BLaER1 (cell line): Measurements from ENCODE around the gene TWNK.
A peak's percentile ranks its signal among the peaks of the same experiment; 100 is the strongest.

ENCODE experiments used
- H3K27ac ChIP-seq: shearing (Covaris generic); formaldehyde crosslinking; 2 replicates; pipeline ENCODE4 v1.8.1; 2022
- H3K27me3 ChIP-seq: shearing (Covaris generic); formaldehyde crosslinking; 2 replicates; pipeline ENCODE4 v1.8.1; 2022
- H3K36me3 ChIP-seq: shearing (Covaris generic); formaldehyde crosslinking; 2 replicates; pipeline ENCODE4 v1.8.1; 2022
- H3K4me1 ChIP-seq: shearing (Covaris generic); formaldehyde crosslinking; 2 replicates; pipeline ENCODE4 v1.8.1; 2022
- H3K4me2 ChIP-seq: shearing (Covaris generic); formaldehyde crosslinking; 2 replicates; pipeline ENCODE4 v1.8.1; 2022
- H3K4me3 ChIP-seq: shearing (Covaris generic); formaldehyde crosslinking; 2 replicates; pipeline ENCODE4 v1.8.1; 2022
- H3K9ac ChIP-seq: shearing (Covaris generic); formaldehyde crosslinking; 2 replicates; pipeline ENCODE4 v1.8.1; 2022
- H3K9me3 ChIP-seq: shearing (Covaris generic); formaldehyde crosslinking; 2 replicates; pipeline ENCODE4 v1.8.1; 2022
- H4K20me1 ChIP-seq: shearing (Covaris generic); formaldehyde crosslinking; 2 replicates; pipeline ENCODE4 v1.8.1; 2022
- Cebpa-rat ChIP-seq: shearing (Covaris generic); IDR thresholded peaks from 2 replicates; pipeline ENCODE4 v1.8.1; 2022

Gene TWNK

GRCh38 chr10:100995181-100995580, 7.8 kb downstream of the TWNK start:
- peaks cover 27% of the 10 kb centered on the region for H3K4me1 ChIP-seq
- no peak overlapping the region for H3K4me2 ChIP-seq
- peak overlapping the region; percentile 10; the same call in 1 of the 2 replicates for H3K9ac ChIP-seq
- no peaks in the 10 kb centered on the region for H3K27me3 ChIP-seq
- peaks cover 34% of the 10 kb centered on the region for H4K20me1 ChIP-seq
- no peak overlapping the region for H3K27ac ChIP-seq
- H3K9me3 ChIP-seq = no peaks in the 10 kb centered on the region
- no peak overlapping the region for H3K4me3 ChIP-seq
- no peak for TF ChIP-seq Cebpa-rat
- peaks cover 53% of the 10 kb centered on the region for H3K36me3 ChIP-seq

- Histone ChIP-seq H3K27me3 (no peaks in the 10 kb centered on the region), H4K20me1 (peaks cover 25% of the 10 kb centered on the region), H3K36me3 (peaks cover 37% of the 10 kb centered on the region), H3K4me3 (peak overlapping the region; percentile 92), H3K9me3 (no peaks in the 10 kb centered on the region), H3K4me2 (peak overlapping the region; percentile 99), H3K9ac (peak overlapping the region; percentile 98), H3K27ac (peak overlapping the region; percentile 98), H3K4me1 (peaks cover 32% of the 10 kb centered on the region)
- TF ChIP-seq Cebpa-rat = no peak
These were observed 9.5 kb downstream of the TWNK start for GRCh38 chr10:100996678-100997359.

GRCh38 chr10:100997360-100998182, 10.2 kb downstream of the TWNK start:
- peaks cover 39% of the 10 kb centered on the region for H3K4me1 ChIP-seq
- TF ChIP-seq Cebpa-rat = no peak
- H3K36me3 ChIP-seq = peaks cover 37% of the 10 kb centered on the region
- H3K4me2 ChIP-seq = peak overlapping the region; percentile 99
- peaks cover 33% of the 10 kb centered on the region for H4K20me1 ChIP-seq
- peak overlapping the region; percentile 92 for H3K4me3 ChIP-seq
- H3K27me3 ChIP-seq = no peaks in the 10 kb centered on the region
- H3K27ac ChIP-seq = peak overlapping the region; percentile 98
- peak overlapping the region; percentile 98 for H3K9ac ChIP-seq
- no peaks in the 10 kb centered on the region for H3K9me3 ChIP-seq

- H3K4me2 ChIP-seq = peak overlapping the region; percentile 99
- peak overlapping the region; percentile 98 for H3K27ac ChIP-seq
- peaks cover 44% of the 10 kb centered on the region for H3K4me1 ChIP-seq
- no peaks in the 10 kb centered on the region for H3K27me3 ChIP-seq
- H3K4me3 ChIP-seq = peak overlapping the region; percentile 92
- peak overlapping the region; percentile 98 for H3K9ac ChIP-seq
- TF ChIP-seq Cebpa-rat = no peak
- H3K36me3 ChIP-seq = peaks cover 37% of the 10 kb centered on the region
- H4K20me1 ChIP-seq = peaks cover 34% of the 10 kb centered on the region
- H3K9me3 ChIP-seq = no peaks in the 10 kb centered on the region
These were observed 11.0 kb downstream of the TWNK start for GRCh38 chr10:100998183-100998990.

- H3K4me1 ChIP-seq = peaks cover 44% of the 10 kb centered on the region
These were observed 11.8 kb downstream of the TWNK start for GRCh38 chr10:100998991-100999741.

GRCh38 chr10:100999742-101000126, 12.4 kb downstream of the TWNK start, which contains the start of gene LZTS2:
TSS of gene LZTS2 (plus strand) at chr10:100999808. CDS start at chr10:101002539, 2,731 bp downstream.
- Histone ChIP-seq H3K36me3 (peaks cover 37% of the 10 kb centered on the region), H3K4me1 (peaks cover 44% of the 10 kb centered on the region), H3K27ac (peak within 1 kb of the TSS; percentile 98), H3K9ac (peak within 1 kb of the TSS; percentile 98), H3K4me2 (peak within 1 kb of the TSS; percentile 99), H3K27me3 (no peaks in the 10 kb centered on the region), H3K4me3 (peak within 1 kb of the TSS; percentile 92), H4K20me1 (peaks cover 35% of the 10 kb centered on the region), H3K9me3 (no peaks in the 10 kb centered on the region)
- TF ChIP-seq Cebpa-rat = no peak

More at GRCh38 chr10:100998991-100999741, 11.8 kb downstream of the TWNK start:
- Histone ChIP-seq H3K9me3 (no peaks in the 10 kb centered on the region), H3K4me2 (peak overlapping the region; percentile 99), H3K27me3 (no peaks in the 10 kb centered on the region), H3K36me3 (peaks cover 37% of the 10 kb centered on the region), H3K9ac (peak overlapping the region; percentile 98), H3K4me3 (peak overlapping the region; percentile 92), H4K20me1 (peaks cover 34% of the 10 kb centered on the region), H3K27ac (peak overlapping the region; percentile 98)
- no peak for TF ChIP-seq Cebpa-rat

- peaks cover 37% of the 10 kb centered on the region for H3K36me3 ChIP-seq
- peak overlapping the region; percentile 99 for H3K4me2 ChIP-seq
- no peaks in the 10 kb centered on the region for H3K9me3 ChIP-seq
- peak overlapping the region; percentile 98 for H3K9ac ChIP-seq
- TF ChIP-seq Cebpa-rat = no peak
- H4K20me1 ChIP-seq = peaks cover 41% of the 10 kb centered on the region
- H3K4me1 ChIP-seq = peaks cover 44% of the 10 kb centered on the region
- H3K27me3 ChIP-seq = no peaks in the 10 kb centered on the region
- H3K27ac ChIP-seq = peak overlapping the region; percentile 98
- H3K4me3 ChIP-seq = peak overlapping the region; percentile 92
These were observed 13.0 kb downstream of the TWNK start for GRCh38 chr10:101000127-101000914.

- peak overlapping the region; percentile 92 for H3K4me3 ChIP-seq
- H3K4me1 ChIP-seq = peaks cover 40% of the 10 kb centered on the region
- H3K36me3 ChIP-seq = peaks cover 41% of the 10 kb centered on the region
- no peaks in the 10 kb centered on the region for H3K9me3 ChIP-seq
- no peaks in the 10 kb centered on the region for H3K27me3 ChIP-seq
- peak overlapping the region; percentile 98 for H3K9ac ChIP-seq
- H3K27ac ChIP-seq = peak overlapping the region; percentile 98
- no peak for TF ChIP-seq Cebpa-rat
- peak overlapping the region; percentile 99 for H3K4me2 ChIP-seq
- H4K20me1 ChIP-seq = peaks cover 48% of the 10 kb centered on the region
These were observed 13.7 kb downstream of the TWNK start for GRCh38 chr10:101000915-101001658.
